K562 (cell line): ENCODE measurements around the gene TTLL9. TPM values are rescaled to one million over a fixed set of nuclear protein-coding genes. Genes with fewer than 3 reads are reported as not detected.

ENCODE experiments used
- ATAC-seq: fragments of 200-7000 bp; cut with Tn5 transposase; 3 replicates; pipeline ENCODE4 v1.9.1; 2020; ENCODE audit warnings: moderate library complexity
- BruUV-seq: library from RNA; stranded (reverse); fragments of 400-500 nt; replicated peaks from 2 replicates; lab custom pipeline; 2021; lab: Mats Ljungman, UMichigan
- CTCF ChIA-PET: fragments of 300-600 bp; formaldehyde crosslinking; extraction: SDS; loops from one replicate; lab custom pipeline; 2021; ENCODE audit warnings: low intra/inter-chr PET ratio; lab: Yijun Ruan, JAX
- POLR2A ChIA-PET: fragments of 300-600, 350-650 bp; sonication (Branson Sonifier 250); formaldehyde crosslinking; extraction: SDS; loops from one replicate; lab custom pipeline; 2021; ENCODE audit warnings: antibody characterized with exemption, inconsistent platforms; lab: Yijun Ruan, JAX
- DNase-seq, 4 experiments: peaks; one replicate each; pipeline versions ENCODE4 v3.0.0 to v3.0.0-alpha.2; 2011 to 2018; ENCODE audit warnings: low spot score in 3 of 4, mixed read lengths in 3 of 4; ENCODE audit errors: extremely low read depth in 1 of 4
- FAIRE-seq: peaks from 2 replicates; lab custom pipeline; 2011; peaks lifted over from hg19 to GRCh38; lab: Jason Lieb, UNC
- H2AFZ ChIP-seq: 2 replicates; pipeline ENCODE4 v1.6.0; 2011; ENCODE audit warnings: low read depth, low read length, control low read depth, inconsistent platforms
- H3K27ac ChIP-seq: fragments of 200-600 bp; 3 replicates; pipeline ENCODE4 v1.8.0; 2011; ENCODE audit warnings: low read depth, mild to moderate bottlenecking, control low read depth, inconsistent platforms, low read length, moderate library complexity, mixed read lengths; ENCODE audit errors: extremely low read depth
- H3K27me3 ChIP-seq, 2 experiments: fragments of 300-600 bp in 1 of 2; 2 replicates in 1 of 2; 3 replicates in 1 of 2; pipeline versions ENCODE4 v1.6.0 to v1.8.0; 2011; ENCODE audit warnings: inconsistent platforms in 2 of 2, low read length in 2 of 2, mild to moderate bottlenecking in 1 of 2, mixed read lengths in 1 of 2, moderate library complexity in 1 of 2; ENCODE audit not compliant: control insufficient read depth in 2 of 2, insufficient read depth in 2 of 2
- H3K36me3 ChIP-seq: fragments of 300-600 bp; 3 replicates; pipeline ENCODE4 v1.8.0; 2011; ENCODE audit warnings: mild to moderate bottlenecking, low read length, inconsistent platforms; ENCODE audit not compliant: control insufficient read depth, insufficient read depth
- H3K4me1 ChIP-seq, 2 experiments: fragments of 200-600 bp in 1 of 2; replicated peaks in 1 of 2; 2 replicates in 1 of 2; 3 replicates in 1 of 2; pipeline versions ENCODE4 v1.5.1 to v1.8.0; 2011; ENCODE audit warnings: inconsistent platforms in 2 of 2, low read length in 2 of 2, mild to moderate bottlenecking in 1 of 2, mixed read lengths in 1 of 2, moderate library complexity in 1 of 2; ENCODE audit not compliant: control insufficient read depth in 2 of 2, insufficient read depth in 2 of 2
- H3K4me2 ChIP-seq: 2 replicates; pipeline ENCODE4 v1.6.1; 2011; ENCODE audit warnings: low read length, control low read depth, inconsistent platforms, mixed read lengths; ENCODE audit not compliant: insufficient read depth
- H3K4me3 ChIP-seq: fragments of 200-600 bp; sonication (generic), shearing (Covaris generic); 2 replicates; pipeline ENCODE4 v1.5.1; 2016; ENCODE audit warnings: control low read depth, inconsistent platforms
- H3K79me2 ChIP-seq: fragments of 200-600 bp; 3 replicates; pipeline ENCODE4 v1.8.0; 2011; ENCODE audit warnings: low read length, inconsistent platforms; ENCODE audit not compliant: control insufficient read depth, insufficient read depth
- H3K9ac ChIP-seq, 2 experiments: 2 replicates each; pipeline versions ENCODE4 v1.6.0 to v1.6.1; 2011; ENCODE audit warnings: low read depth in 2 of 2, low read length in 2 of 2, control low read depth in 1 of 2, inconsistent platforms in 1 of 2, mild to moderate bottlenecking in 1 of 2, mixed read lengths in 1 of 2; ENCODE audit not compliant: insufficient read depth in 1 of 2
- H3K9me1 ChIP-seq: one replicate; pipeline ENCODE4 v1.6.0; 2011; ENCODE audit warnings: inconsistent platforms, mild to moderate bottlenecking, low read length, moderate library complexity; ENCODE audit not compliant: control insufficient read depth, insufficient read depth
- H3K9me3 ChIP-seq: replicated peaks from 2 replicates; pipeline ENCODE4 v1.5.1; 2011; ENCODE audit warnings: low read depth, low read length, inconsistent platforms; ENCODE audit not compliant: control insufficient read depth, insufficient read depth
- H4K20me1 ChIP-seq: replicated peaks from 2 replicates; pipeline ENCODE4 v1.6.1; 2011; ENCODE audit warnings: low read length, inconsistent platforms, mixed read lengths; ENCODE audit not compliant: control insufficient read depth, insufficient read depth
- BRD4 ChIP-seq: fragments of 200-600 bp; sonication (generic); IDR thresholded peaks from 2 replicates; pipeline ENCODE4 v1.6.1; 2017; ENCODE audit warnings: inconsistent platforms
- CBFB ChIP-seq: sonication (generic); formaldehyde crosslinking; IDR thresholded peaks from 2 replicates; pipeline ENCODE4 v1.4.0; 2020; ENCODE audit warnings: mild to moderate bottlenecking, missing genetic modification reagents
- EP400 ChIP-seq: fragments of 450-650 bp; IDR thresholded peaks from 2 replicates; pipeline ENCODE4 v1.6.1; 2017; ENCODE audit warnings: antibody characterized with exemption, mild to moderate bottlenecking, moderate library complexity
- ESRRA ChIP-seq: fragments of 450-650 bp; IDR thresholded peaks from 2 replicates; pipeline ENCODE4 v1.6.1; 2014; ENCODE audit warnings: low read depth, mild to moderate bottlenecking, moderate library complexity, borderline replicate concordance
- FOXO4 ChIP-seq: fragments of 450-650 bp; formaldehyde crosslinking; IDR thresholded peaks from 2 replicates; pipeline ENCODE4 v1.4.0; 2020; ENCODE audit warnings: mild to moderate bottlenecking, moderate library complexity
- HMBOX1 ChIP-seq: sonication (generic); IDR thresholded peaks from 2 replicates; pipeline ENCODE4 v1.6.1; 2016
- KLF6 ChIP-seq: fragments of 250-450 bp; sonication (Bioruptor Pico); IDR thresholded peaks from 2 replicates; pipeline ENCODE4 v1.4.0; 2020; ENCODE audit warnings: mild to moderate bottlenecking, moderate library complexity, borderline replicate concordance
- SOX6 ChIP-seq: fragments of 450-650 bp; IDR thresholded peaks from 2 replicates; pipeline ENCODE4 v1.6.1; 2014; ENCODE audit warnings: mild to moderate bottlenecking
- STAT5A ChIP-seq: IDR thresholded peaks from 2 replicates; pipeline ENCODE4 v1.6.1; 2012; ENCODE audit warnings: low read length, inconsistent platforms, borderline replicate concordance
- USF2 ChIP-seq: sonication (generic); formaldehyde crosslinking; IDR thresholded peaks from 2 replicates; pipeline ENCODE4 v1.5.0; 2020; ENCODE audit warnings: missing genetic modification reagents
- ZFP30 ChIP-seq: fragments of 250-450 bp; sonication (Bioruptor Pico); IDR thresholded peaks from 2 replicates; pipeline ENCODE4 v1.8.0; 2022; ENCODE audit warnings: moderate library complexity, mild to moderate bottlenecking, inconsistent platforms, borderline replicate concordance
- ZNF121 ChIP-seq: sonication (generic); formaldehyde crosslinking; conservative IDR thresholded peaks from 2 replicates; pipeline ENCODE4 v1.8.0; 2022; ENCODE audit warnings: missing genetic modification reagents
- ZNF146 ChIP-seq: IDR thresholded peaks from one replicate; pipeline ENCODE4 v1.6.1; 2018; ENCODE audit warnings: missing compliant biosample characterization; ENCODE audit not compliant: unreplicated experiment
- ZNF408 ChIP-seq: fragments of 250-450 bp; sonication (Bioruptor Pico); IDR thresholded peaks from 2 replicates; pipeline ENCODE4 v1.4.0; 2020; ENCODE audit warnings: low read depth, mild to moderate bottlenecking, moderate library complexity
- WGBS: fragments of 100-300 bp; shearing (Covaris generic); methylation state at CpG from one replicate; pipeline ENCODE4 v1.1.6; 2016; ENCODE audit warnings: low coverage, mixed read lengths; ENCODE audit not compliant: insufficient coverage; ENCODE audit errors: missing lambda C conversion rate; 5-methylcytosine and 5-hydroxymethylcytosine counted together
- in situ Hi-C: fragments of 300-500 bp; cut with MboI; formaldehyde crosslinking; loops from 4 replicates; pipeline ENCODE4 v1.15.0; 2018; ENCODE audit warnings: inconsistent platforms, mixed read lengths
- intact Hi-C: fragments of 100-400 bp; cut with micrococcal nuclease; formaldehyde crosslinking; loops from 2 replicates; pipeline ENCODE4 v1.14.2; 2022
- polyA plus RNA-seq, 8 experiments: library from polyadenylated mRNA; depleted of rRNA in 4 of 8; stranded (reverse) in 5 of 8; unstranded in 3 of 8; fragments of >200 nt; fragmentation: Nextera tagmentation in 2 of 8; fragmentation: Illumina TruSeq in 1 of 8; extraction: Ambion mirVana in 2 of 8; extraction: Trizol in 1 of 8; gene quantifications; 2 replicates each; pipeline versions ENCODE4 v1.2.1 to v1.2.3, GENCODE V29; 2011 to 2014; ENCODE audit warnings: inconsistent platforms in 1 of 8, missing spikeins in 1 of 8
- total RNA-seq, 7 experiments: library from RNA; depleted of rRNA in 6 of 7; stranded (reverse); fragments of >200 nt in 6 of 7; fragmentation: Illumina TruSeq in 2 of 7; extraction: Trizol in 2 of 7; gene quantifications; 2 replicates each; pipeline versions ENCODE4 v1.2.1 to v1.2.3, GENCODE V29; 2011 to 2021; ENCODE audit warnings: low replicate concordance in 1 of 7

The TTLL9 gene
- total and polyA plus RNA-seq, 9 of the 15 experiments (the other 6 are each of a cell fraction or from before 2014, with no cell fraction given): 0.06 to 0.07 TPM; not detected in 7

- no peak overlapping the region for H3K27ac ChIP-seq
- intact Hi-C loops: no loop called here
- H4K20me1 ChIP-seq: peaks cover 14% of the 10 kb centered on the region; the same call in 1 of the 2 replicates
- no peak overlapping the region for H3K4me3 ChIP-seq
- FAIRE-seq (no peak), DNase-seq (no peak), ATAC-seq (no peak)
- no peak overlapping the region for H3K4me2 ChIP-seq
- 0% methylated on average over 9 of the region's 9 CpGs for whole genome bisulfite sequencing
- POLR2A ChIA-PET: no interaction called here
- H3K27me3 ChIP-seq: peaks cover 4 to 29% of the 10 kb centered on the region in 2 experiments; a peak in 3 of 5 replicates
- H3K9ac ChIP-seq: no peak overlapping the region
- TF ChIP-seq BRD4 (no peak), ZFP30 (CRISPR knock-in tag) (no peak)
- H3K4me1 ChIP-seq: 0 out of 5 replicates have a peak, but pooled peaks cover 0 to 4% of the 10 kb centered on the region in 2 experiments
- H3K9me1 ChIP-seq: no peaks in the 10 kb centered on the region
- H3K79me2 ChIP-seq: no peaks in the 10 kb centered on the region
- H3K36me3 ChIP-seq: no peaks in the 10 kb centered on the region
- CTCF ChIA-PET: no interaction called here
- in situ Hi-C loops: no loop called here
- no TSS peak for BruUV-seq
- H2AFZ ChIP-seq: no peak overlapping the region
- no peaks in the 10 kb centered on the region for H3K9me3 ChIP-seq
These were observed 55.2 kb downstream of the TTLL9 start for GRCh38 chr20:31925631-31926030.

- CTCF ChIA-PET: no interaction called here
- no peak for TF ChIP-seq CBFB (CRISPR knock-in tag)
- no peak for TF ChIP-seq FOXO4 (CRISPR knock-in tag)
- peak; percentile 46; the same call in 1 of the 2 replicates for TF ChIP-seq ESRRA
- TF ChIP-seq ZNF121 (CRISPR knock-in tag): 0 out of 2 replicates have a peak, but pooled peaks have one; percentile 23
- TF ChIP-seq SOX6: no peak
- no peak for TF ChIP-seq ZNF408 (CRISPR knock-in tag)
- TF ChIP-seq HMBOX1: no peak
- no peak for TF ChIP-seq EP400
- TF ChIP-seq ZNF146: peak; percentile 73
- TF ChIP-seq USF2 (CRISPR knock-in tag): no peak
- no peak for TF ChIP-seq STAT5A
- TF ChIP-seq KLF6 (CRISPR knock-in tag): no peak
These were observed 56.1 kb downstream of the TTLL9 start for GRCh38 chr20:31926493-31926892.

More at GRCh38 chr20:31926493-31926892, 56.1 kb downstream of the TTLL9 start:
- H3K9me1 ChIP-seq: no peaks in the 10 kb centered on the region
- peaks cover 14% of the 10 kb centered on the region; the same call in 1 of the 2 replicates for H4K20me1 ChIP-seq
- DNase-seq (no peak), ATAC-seq (no peak), FAIRE-seq (no peak)
- no peaks in the 10 kb centered on the region for H3K79me2 ChIP-seq
- in situ Hi-C loops: no loop called here
- no peak overlapping the region for H3K4me3 ChIP-seq
- no peaks in the 10 kb centered on the region for H3K9me3 ChIP-seq
- H3K4me2 ChIP-seq: no peak overlapping the region
- POLR2A ChIA-PET: interaction anchor here (0.5 to 0.6 kb wide), 2 partner anchors 9 to 260 kb away, joined by 3 to 4 read pairs; no protein-coding TSS in a partner anchor
- H2AFZ ChIP-seq: no peak overlapping the region
- intact Hi-C loops: no loop called here
- H3K9ac ChIP-seq: no peak overlapping the region
- no peak overlapping the region for H3K27ac ChIP-seq
- H3K27me3 ChIP-seq: peaks cover 4 to 26% of the 10 kb centered on the region in 2 experiments; a peak in 3 of 5 replicates
- H3K36me3 ChIP-seq: no peaks in the 10 kb centered on the region
- H3K4me1 ChIP-seq: 0 out of 5 replicates have a peak, but pooled peaks cover 0 to 4% of the 10 kb centered on the region in 2 experiments
- no TSS peak for BruUV-seq
- WGBS: 3% methylated on average over 2 of the region's 2 CpGs
